Measurements from ENCODE around the gene KRTAP5-9.

KRTAP5-9 gene

GRCh38 chr11:71505781-71506180 lies 42.4 kb upstream of the KRTAP5-9 start:
- Histone ChIP-seq H3K79me2 (ENCODE audit: control insufficient read depth, low read length) (no peaks in the 10 kb centered on the region), H3K36me3 (ENCODE audit: control insufficient read depth, low read length) (peaks cover under 1% of the 10 kb centered on the region; the same call in 1 of the 2 replicates), H3K9me3 (ENCODE audit: control insufficient read depth, insufficient read depth, low read length) (no peaks in the 10 kb centered on the region), H3K4me1 (ENCODE audit: control insufficient read depth, low read length) (no peaks in the 10 kb centered on the region), H3K4me2 (ENCODE audit: low read length) (no peak overlapping the region), H3K27ac (ENCODE audit: low read depth, low read length) (no peak overlapping the region), H3K4me3 (ENCODE audit: low read length) (no peak overlapping the region), H4K20me1 (ENCODE audit: control insufficient read depth, insufficient read depth, low read depth, low read length) (no peaks in the 10 kb centered on the region), H3K9me2 (replicated peaks; ENCODE audit: control insufficient read depth, low read length) (no peaks in the 10 kb centered on the region), H3F3A (ENCODE audit: control insufficient read depth, insufficient read depth) (no peaks in the 10 kb centered on the region), H3K27me3 (ENCODE audit: control insufficient read depth, low read length) (0 out of 2 replicates have a peak, but pooled peaks cover 4% of the 10 kb centered on the region)
- no peak for TF ChIP-seq EZH2phosphoT487 (IDR thresholded peaks at IDR 0.05; ENCODE audit: borderline replicate concordance, low read length)
- TF ChIP-seq CTCF (IDR thresholded peaks at IDR 0.05; ENCODE audit: low read depth, low read length, poor library complexity, severe bottlenecking), result no peak

GRCh38 chr11:71507102-71507501 lies 41.1 kb upstream of the KRTAP5-9 start:
- no peaks in the 10 kb centered on the region for H3K9me2 ChIP-seq (replicated peaks; ENCODE audit: control insufficient read depth, low read length)
- no peaks in the 10 kb centered on the region for H3K9me3 ChIP-seq (ENCODE audit: control insufficient read depth, insufficient read depth, low read length)
- no peak overlapping the region for H3K27ac ChIP-seq (ENCODE audit: low read depth, low read length)
- H4K20me1 ChIP-seq (ENCODE audit: control insufficient read depth, insufficient read depth, low read depth, low read length), result no peaks in the 10 kb centered on the region
- no peak overlapping the region for H3K4me3 ChIP-seq (ENCODE audit: low read length)
- no peaks in the 10 kb centered on the region for H3K4me1 ChIP-seq (ENCODE audit: control insufficient read depth, low read length)
- no peaks in the 10 kb centered on the region for H3K79me2 ChIP-seq (ENCODE audit: control insufficient read depth, low read length)
- H3F3A ChIP-seq (ENCODE audit: control insufficient read depth, insufficient read depth), result no peaks in the 10 kb centered on the region
- no peak overlapping the region for H3K4me2 ChIP-seq (ENCODE audit: low read length)
- H3K27me3 ChIP-seq (ENCODE audit: control insufficient read depth, low read length), result 0 out of 2 replicates have a peak, but pooled peaks cover 4% of the 10 kb centered on the region
- no peak for TF ChIP-seq CTCF (IDR thresholded peaks at IDR 0.05; ENCODE audit: low read depth, low read length, poor library complexity, severe bottlenecking)
- TF ChIP-seq EZH2phosphoT487 (IDR thresholded peaks at IDR 0.05; ENCODE audit: borderline replicate concordance, low read length), result no peak
- H3K36me3 ChIP-seq (ENCODE audit: control insufficient read depth, low read length), result no peaks in the 10 kb centered on the region

GRCh38 chr11:71518506-71519471 lies 29.4 kb upstream of the KRTAP5-9 start:
- Histone ChIP-seq H3F3A (ENCODE audit: control insufficient read depth, insufficient read depth) (no peaks in the 10 kb centered on the region), H3K27ac (ENCODE audit: low read depth, low read length) (no peak overlapping the region), H3K4me1 (ENCODE audit: control insufficient read depth, low read length) (no peaks in the 10 kb centered on the region), H3K4me3 (ENCODE audit: low read length) (no peak overlapping the region), H3K9me3 (ENCODE audit: control insufficient read depth, insufficient read depth, low read length) (no peaks in the 10 kb centered on the region; the same call in 1 of the 2 replicates), H4K20me1 (ENCODE audit: control insufficient read depth, insufficient read depth, low read depth, low read length) (no peaks in the 10 kb centered on the region), H3K36me3 (ENCODE audit: control insufficient read depth, low read length) (no peaks in the 10 kb centered on the region), H3K4me2 (ENCODE audit: low read length) (no peak overlapping the region), H3K9me2 (replicated peaks; ENCODE audit: control insufficient read depth, low read length) (no peaks in the 10 kb centered on the region), H3K27me3 (ENCODE audit: control insufficient read depth, low read length) (no peaks in the 10 kb centered on the region), H3K79me2 (ENCODE audit: control insufficient read depth, low read length) (no peaks in the 10 kb centered on the region)
- TF ChIP-seq EZH2phosphoT487 (IDR thresholded peaks at IDR 0.05; ENCODE audit: borderline replicate concordance, low read length) (no peak), CTCF (IDR thresholded peaks at IDR 0.05; ENCODE audit: low read depth, low read length, poor library complexity, severe bottlenecking) (no peak)
